MCF 10A (cell line): Measurements from ENCODE around the gene SERPINB12. TPM values are rescaled to one million over a fixed set of nuclear protein-coding genes. Genes with fewer than 3 reads are reported as not detected.

Experiments used
- Bru-seq: library from RNA; stranded (reverse); fragments of 400-500 nt; gene quantifications from one replicate; lab custom pipeline; 2021; lab: Mats Ljungman, UMichigan
- BruChase-seq, 2 experiments: library from RNA; stranded (reverse); fragments of 400-500 nt; gene quantifications; one replicate each; lab custom pipeline; 2021; lab: Mats Ljungman, UMichigan
- BruUV-seq: library from RNA; stranded (reverse); fragments of 400-500 nt; replicated peaks from 2 replicates; lab custom pipeline; 2021; lab: Mats Ljungman, UMichigan
- CTCF ChIA-PET: fragments of 300-600 bp; sonication (Branson Sonifier 250); formaldehyde crosslinking; extraction: SDS; loops from one replicate; lab custom pipeline; 2021; ENCODE audit warnings: antibody characterized with exemption, inconsistent platforms; lab: Yijun Ruan, JAX
- POLR2A ChIA-PET: fragments of 300-600, 350-650 bp; sonication (Branson Sonifier 250); formaldehyde crosslinking; extraction: SDS; loops from one replicate; lab custom pipeline; 2020; ENCODE audit warnings: antibody characterized with exemption, inconsistent platforms; lab: Yijun Ruan, JAX
- DNase-seq: peaks from one replicate; pipeline ENCODE4 v3.0.0-alpha.2; 2018; ENCODE audit not compliant: unreplicated experiment
- H3K27ac Mint-ChIP-seq: one replicate; pipeline ENCODE4 v1.8.0; 2022; ENCODE audit warnings: mild to moderate bottlenecking, low read depth, mixed read lengths; ENCODE audit not compliant: unreplicated experiment
- H3K27me3 Mint-ChIP-seq: one replicate; pipeline ENCODE4 v1.8.0; 2022; ENCODE audit warnings: mixed read lengths; ENCODE audit not compliant: insufficient read depth, unreplicated experiment
- H3K36me3 Mint-ChIP-seq: one replicate; pipeline ENCODE4 v1.8.0; 2022; ENCODE audit warnings: mild to moderate bottlenecking, moderate library complexity, mixed read lengths; ENCODE audit not compliant: insufficient read depth, unreplicated experiment
- H3K4me1 Mint-ChIP-seq: one replicate; pipeline ENCODE4 v1.8.0; 2022; ENCODE audit warnings: mixed read lengths; ENCODE audit not compliant: insufficient read depth, unreplicated experiment
- H3K4me3 Mint-ChIP-seq: one replicate; pipeline ENCODE4 v1.8.0; 2022; ENCODE audit warnings: mild to moderate bottlenecking, moderate library complexity, mixed read lengths; ENCODE audit not compliant: unreplicated experiment
- H3K9me3 Mint-ChIP-seq: one replicate; pipeline ENCODE4 v1.8.0; 2022; ENCODE audit warnings: mixed read lengths; ENCODE audit not compliant: unreplicated experiment
- CTCF ChIP-seq: fragments of 200-600 bp; IDR thresholded peaks from one replicate; pipeline ENCODE4 v1.8.0; 2022; ENCODE audit warnings: antibody characterized with exemption, mild to moderate bottlenecking; ENCODE audit not compliant: unreplicated experiment
- intact Hi-C: fragments of 100-400 bp; cut with micrococcal nuclease; formaldehyde crosslinking; loops from 2 replicates; pipeline ENCODE4 v1.14.1; 2022
- long read RNA-seq: library from polyadenylated mRNA; stranded (forward); transcript quantifications from one replicate; pipeline ENCODE4 v2.0.0, GENCODE V29; 2022
- total RNA-seq: library from RNA; stranded (reverse); gene quantifications from 2 replicates; pipeline ENCODE4 v1.2.3, GENCODE V29; 2022

SERPINB12 gene
- total RNA-seq (not detected in 2 replicates), Bru-seq, nascent RNA (not detected), BruChase-seq, experiment 1, labeled RNA remaining after a 6-hour chase (percentile 11 among the genes with signal in this experiment), BruChase-seq, experiment 2, labeled RNA remaining after a 2-hour chase (percentile 5 among the genes with signal in this experiment)
- long read RNA-seq: 0 reads

GRCh38 chr18:63542069-63542468, at the start of gene SERPINB12:
SERPINB12 (plus strand) TSS chr18:63542369; CDS start chr18:63556160, 13,791 bp downstream.
- CTCF ChIA-PET: interaction anchor here (0.8 to 1.5 kb wide), 5 partner anchors 24 to 395 kb away, joined by 3 to 5 read pairs (median 3); no protein-coding TSS in a partner anchor

GRCh38 chr18:63492851-63493250, 49.3 kb upstream of the SERPINB12 start:
- H3K36me3 Mint-ChIP-seq: peaks cover 100% of the 10 kb centered on the region

More at GRCh38 chr18:63542069-63542468, at the start of gene SERPINB12:
- H3K4me1 Mint-ChIP-seq: peaks cover 8% of the 10 kb centered on the region
- H3K27ac Mint-ChIP-seq: no peak within 1 kb of the TSS
- TF ChIP-seq CTCF: no peak
- DNase-seq: no peak
- H3K27me3 Mint-ChIP-seq: no peaks in the 10 kb centered on the region
- no peak within 1 kb of the TSS for H3K4me3 Mint-ChIP-seq
- intact Hi-C loops: no loop called here
- H3K9me3 Mint-ChIP-seq: no peaks in the 10 kb centered on the region
- BruUV-seq: no TSS peak
- POLR2A ChIA-PET: interaction anchor here (1.0 kb wide), 1 partner anchor 11 kb away, joined by 3 read pairs; no protein-coding TSS in a partner anchor
- H3K36me3 Mint-ChIP-seq: no peaks in the 10 kb centered on the region

GRCh38 chr18:63495675-63496074, 46.5 kb upstream of the SERPINB12 start:
- no peaks in the 10 kb centered on the region for H3K27me3 Mint-ChIP-seq

More at GRCh38 chr18:63492851-63493250, 49.3 kb upstream of the SERPINB12 start:
- intact Hi-C loops: no loop called here
- H3K27me3 Mint-ChIP-seq: no peaks in the 10 kb centered on the region
- no peak for TF ChIP-seq CTCF
- ChIA-PET CTCF (interaction anchor here (0.7 to 1.9 kb wide), 6 partner anchors 13 to 956 kb away, joined by 3 to 6 read pairs (median 4); no protein-coding TSS in a partner anchor), POLR2A (interaction anchor here (0.7 to 11.5 kb wide), 7 partner anchors 10 to 49 kb away, joined by 3 to 120 read pairs (median 4); partner anchors contain the start of gene SERPINB5)
- DNase-seq: no peak
- BruUV-seq: no TSS peak
- peaks cover 12% of the 10 kb centered on the region for H3K4me1 Mint-ChIP-seq
- H3K4me3 Mint-ChIP-seq: no peak overlapping the region
- H3K9me3 Mint-ChIP-seq: no peaks in the 10 kb centered on the region
- H3K27ac Mint-ChIP-seq: peak overlapping the region; percentile 31

More at GRCh38 chr18:63495675-63496074, 46.5 kb upstream of the SERPINB12 start:
- DNase-seq: no peak
- Mint-ChIP-seq H3K4me3 (no peak overlapping the region), H3K36me3 (peaks cover 95% of the 10 kb centered on the region), H3K9me3 (no peaks in the 10 kb centered on the region), H3K4me1 (peaks cover 6% of the 10 kb centered on the region), H3K27ac (no peak overlapping the region)
- BruUV-seq: no TSS peak
- ChIA-PET POLR2A (interaction anchor here (0.7 to 11.5 kb wide), 8 partner anchors 10 to 57 kb away, joined by 3 to 120 read pairs (median 4); partner anchors contain the start of gene SERPINB5), CTCF (interaction anchor here (0.8 to 1.0 kb wide), 2 partner anchors 40 to 618 kb away, joined by 3 read pairs; no protein-coding TSS in a partner anchor)
- TF ChIP-seq CTCF: no peak
- intact Hi-C loops: no loop called here
